Gastroesophageal sphincter (tissue), 3 donors: ENCODE results near the gene NIPAL4.

Source experiments
- EP300 ChIP-seq: sonication (generic); formaldehyde crosslinking; IDR thresholded peaks from one replicate; pipeline ENCODE4 v1.6.1; 2017; ENCODE audit warnings: antibody characterized with exemption, mild to moderate bottlenecking
- POLR2A ChIP-seq, 2 donors: fragments of 450-650 bp; IDR thresholded peaks; one replicate each; pipeline ENCODE4 v1.6.1; 2017; ENCODE audit warnings: antibody characterized with exemption in 2 of 2, mild to moderate bottlenecking in 2 of 2, moderate library complexity in 1 of 2
- POLR2AphosphoS5 ChIP-seq: sonication (generic); formaldehyde crosslinking; IDR thresholded peaks from one replicate; pipeline ENCODE4 v1.6.1; 2017; ENCODE audit warnings: antibody characterized with exemption
- TF ChIP-seq, protein P1 (sequence below), 4 experiments: fragments of 200-600 bp in 2 of 4; fragments of 450-650 bp in 2 of 4; sonication (generic) in 1 of 4; IDR thresholded peaks; one replicate each; pipeline ENCODE4 v1.5.1; 2017 to 2019; ENCODE audit warnings: antibody characterized with exemption in 4 of 4, mild to moderate bottlenecking in 2 of 4, moderate library complexity in 2 of 4

DNA sequence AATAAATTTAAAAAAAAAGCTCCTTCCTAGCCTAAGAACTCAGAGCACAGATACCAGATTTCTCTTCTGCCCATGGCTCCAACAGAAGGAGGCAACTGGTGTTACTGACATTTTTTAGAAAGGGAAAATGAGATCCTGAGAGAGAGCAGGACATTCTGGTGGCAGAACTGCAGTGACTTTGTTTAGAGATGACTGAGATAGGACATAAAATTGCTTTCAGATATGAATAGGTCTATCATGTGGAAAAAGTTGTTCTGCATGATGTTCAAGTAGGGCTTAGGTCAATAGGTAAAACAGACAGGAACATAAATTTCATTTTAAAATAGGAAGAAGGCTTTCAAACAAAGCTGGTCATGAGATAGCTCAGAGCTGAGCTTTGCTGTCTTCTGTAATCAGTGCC is 49.6 kb downstream of the NIPAL4 start:
- TF ChIP-seq, protein P1, sequence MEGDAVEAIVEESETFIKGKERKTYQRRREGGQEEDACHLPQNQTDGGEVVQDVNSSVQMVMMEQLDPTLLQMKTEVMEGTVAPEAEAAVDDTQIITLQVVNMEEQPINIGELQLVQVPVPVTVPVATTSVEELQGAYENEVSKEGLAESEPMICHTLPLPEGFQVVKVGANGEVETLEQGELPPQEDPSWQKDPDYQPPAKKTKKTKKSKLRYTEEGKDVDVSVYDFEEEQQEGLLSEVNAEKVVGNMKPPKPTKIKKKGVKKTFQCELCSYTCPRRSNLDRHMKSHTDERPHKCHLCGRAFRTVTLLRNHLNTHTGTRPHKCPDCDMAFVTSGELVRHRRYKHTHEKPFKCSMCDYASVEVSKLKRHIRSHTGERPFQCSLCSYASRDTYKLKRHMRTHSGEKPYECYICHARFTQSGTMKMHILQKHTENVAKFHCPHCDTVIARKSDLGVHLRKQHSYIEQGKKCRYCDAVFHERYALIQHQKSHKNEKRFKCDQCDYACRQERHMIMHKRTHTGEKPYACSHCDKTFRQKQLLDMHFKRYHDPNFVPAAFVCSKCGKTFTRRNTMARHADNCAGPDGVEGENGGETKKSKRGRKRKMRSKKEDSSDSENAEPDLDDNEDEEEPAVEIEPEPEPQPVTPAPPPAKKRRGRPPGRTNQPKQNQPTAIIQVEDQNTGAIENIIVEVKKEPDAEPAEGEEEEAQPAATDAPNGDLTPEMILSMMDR (IDR thresholded peaks at IDR 0.05), result no peak
- TF ChIP-seq POLR2A (IDR thresholded peaks at IDR 0.05) (no peak), POLR2AphosphoS5 (no peak), EP300 (no peak)
